ENCODE results near the gene PLD6.

Gene PLD6

GRCh38 chr17:17216236-17216635, 10.1 kb upstream of the PLD6 start:
- TF ChIP-seq, protein P1, sequence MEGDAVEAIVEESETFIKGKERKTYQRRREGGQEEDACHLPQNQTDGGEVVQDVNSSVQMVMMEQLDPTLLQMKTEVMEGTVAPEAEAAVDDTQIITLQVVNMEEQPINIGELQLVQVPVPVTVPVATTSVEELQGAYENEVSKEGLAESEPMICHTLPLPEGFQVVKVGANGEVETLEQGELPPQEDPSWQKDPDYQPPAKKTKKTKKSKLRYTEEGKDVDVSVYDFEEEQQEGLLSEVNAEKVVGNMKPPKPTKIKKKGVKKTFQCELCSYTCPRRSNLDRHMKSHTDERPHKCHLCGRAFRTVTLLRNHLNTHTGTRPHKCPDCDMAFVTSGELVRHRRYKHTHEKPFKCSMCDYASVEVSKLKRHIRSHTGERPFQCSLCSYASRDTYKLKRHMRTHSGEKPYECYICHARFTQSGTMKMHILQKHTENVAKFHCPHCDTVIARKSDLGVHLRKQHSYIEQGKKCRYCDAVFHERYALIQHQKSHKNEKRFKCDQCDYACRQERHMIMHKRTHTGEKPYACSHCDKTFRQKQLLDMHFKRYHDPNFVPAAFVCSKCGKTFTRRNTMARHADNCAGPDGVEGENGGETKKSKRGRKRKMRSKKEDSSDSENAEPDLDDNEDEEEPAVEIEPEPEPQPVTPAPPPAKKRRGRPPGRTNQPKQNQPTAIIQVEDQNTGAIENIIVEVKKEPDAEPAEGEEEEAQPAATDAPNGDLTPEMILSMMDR (IDR thresholded peaks at IDR 0.05; ENCODE audit: low read depth, low read length) = no peak
- no peak for TF ChIP-seq POLR2A (IDR thresholded peaks at IDR 0.05; ENCODE audit: extremely low read depth, insufficient read length)
- H3K4me3 ChIP-seq (ENCODE audit: low read depth, low read length) = no peak overlapping the region
- no peak for DNase-seq (ENCODE audit: low read depth)

- TF ChIP-seq MYC (IDR thresholded peaks at IDR 0.05; ENCODE audit: low read depth, low read length) = no peak
- no peak for TF ChIP-seq POLR2A (IDR thresholded peaks at IDR 0.05; ENCODE audit: extremely low read depth, insufficient read length)
- no peak for TF ChIP-seq MAX (IDR thresholded peaks at IDR 0.05; ENCODE audit: low read depth, low read length)
- TF ChIP-seq, protein P1 (IDR thresholded peaks at IDR 0.05; ENCODE audit: low read depth, low read length) = no peak
- no peak overlapping the region for H3K4me3 ChIP-seq (ENCODE audit: low read depth, low read length)
- DNase-seq (ENCODE audit: low read depth) = no peak
Observed at GRCh38 chr17:17215575-17215974, 9.4 kb upstream of the PLD6 start.

DNA sequence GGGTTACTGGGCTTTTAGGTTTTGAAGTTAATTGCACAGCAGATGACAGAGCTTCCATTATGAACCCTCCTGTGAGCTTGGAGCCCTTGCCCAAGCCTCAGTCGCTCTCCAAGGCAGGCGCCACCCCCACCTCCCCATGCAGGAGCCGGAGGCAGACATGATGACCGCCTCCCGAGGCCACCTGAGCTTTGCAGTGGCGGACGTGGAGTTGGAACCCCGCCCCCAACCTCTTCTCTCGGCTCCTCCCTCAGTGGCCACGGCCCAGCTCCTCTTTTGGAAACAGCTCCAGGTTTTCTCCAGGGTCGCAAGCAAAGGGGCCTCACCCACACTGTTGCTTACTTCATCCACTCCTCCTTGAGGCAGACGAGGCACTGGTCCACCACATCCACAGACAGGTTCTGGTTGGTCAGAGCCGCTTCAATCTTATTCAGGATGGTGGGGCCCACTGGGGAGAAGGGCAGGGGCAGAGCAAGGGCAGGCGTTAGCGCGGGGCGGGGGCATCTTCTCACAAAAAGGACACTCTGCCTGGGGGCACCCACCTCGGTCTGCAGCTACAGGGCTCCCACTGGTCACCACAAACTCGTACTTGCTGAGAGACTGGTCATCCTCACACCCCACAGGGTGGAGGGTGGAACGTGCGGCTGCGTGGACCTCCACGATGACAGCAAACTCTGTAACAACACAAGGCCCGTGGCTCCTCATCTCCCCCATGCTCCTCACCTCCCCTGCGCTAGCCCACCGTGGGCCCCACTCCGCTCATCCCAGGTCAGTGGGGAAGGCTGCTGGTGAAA, 8.7 kb upstream of the PLD6 start:
- no peak overlapping the region for H3K4me3 ChIP-seq (ENCODE audit: low read depth, low read length)

DNA sequence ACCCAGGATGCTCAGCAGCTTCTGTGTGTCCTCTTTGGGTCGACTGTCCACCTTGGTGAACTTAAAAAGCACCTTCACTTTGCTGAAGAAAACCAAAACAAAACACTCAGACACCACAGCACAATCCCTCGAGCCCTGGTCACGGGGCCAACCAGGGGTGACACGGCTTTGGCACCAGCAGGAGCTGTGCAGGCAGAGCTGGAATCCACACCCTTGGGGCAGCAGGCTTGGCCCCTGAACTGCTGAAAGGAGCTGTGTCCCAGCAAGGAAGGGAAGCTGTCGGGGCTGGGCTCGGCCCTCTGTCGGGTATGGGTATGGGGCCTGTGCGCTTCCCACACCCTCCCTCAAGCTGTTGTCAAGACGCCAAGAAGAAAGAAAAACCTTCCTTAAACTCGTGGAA, 7.6 kb upstream of the PLD6 start:
- DNase-seq (ENCODE audit: low read depth) = no peak
- TF ChIP-seq, protein P1 (IDR thresholded peaks at IDR 0.05; ENCODE audit: low read depth, low read length) = no peak
- no peak for TF ChIP-seq MYC (IDR thresholded peaks at IDR 0.05; ENCODE audit: low read depth, low read length)
- TF ChIP-seq MAX (IDR thresholded peaks at IDR 0.05; ENCODE audit: low read depth, low read length) = no peak
- TF ChIP-seq POLR2A (IDR thresholded peaks at IDR 0.05; ENCODE audit: extremely low read depth, insufficient read length) = no peak
- no peak overlapping the region for H3K4me3 ChIP-seq (ENCODE audit: low read depth, low read length)

More for the DNA sequence above, 8.7 kb upstream of the PLD6 start:
- TF ChIP-seq MAX (IDR thresholded peaks at IDR 0.05; ENCODE audit: low read depth, low read length) (no peak), MYC (IDR thresholded peaks at IDR 0.05; ENCODE audit: low read depth, low read length) (no peak), POLR2A (IDR thresholded peaks at IDR 0.05; ENCODE audit: extremely low read depth, insufficient read length) (no peak)
- TF ChIP-seq, protein P1 (IDR thresholded peaks at IDR 0.05; ENCODE audit: low read depth, low read length) = no peak
- DNase-seq (ENCODE audit: low read depth) = no peak

DNA sequence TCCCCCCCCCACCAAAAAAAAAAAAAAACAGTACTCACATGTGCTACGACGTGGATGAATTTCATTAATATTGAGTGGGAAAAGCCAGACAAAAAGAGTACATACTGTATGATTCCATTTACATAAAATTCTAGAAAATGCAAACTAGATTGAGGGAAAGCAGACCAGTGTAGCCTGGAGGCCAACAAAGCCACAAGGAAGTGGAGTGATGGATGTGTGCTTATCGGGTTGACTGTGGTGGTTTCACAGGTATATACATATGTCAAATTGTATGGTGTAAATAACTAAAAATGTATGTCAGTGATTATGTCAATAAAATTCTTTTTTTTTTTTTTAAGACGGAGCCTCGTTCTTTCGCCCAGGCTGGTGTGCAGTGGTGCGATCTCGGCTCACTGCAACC, 1.9 kb upstream of the PLD6 start:
- H3K4me3 ChIP-seq (ENCODE audit: low read depth, low read length) = no peak overlapping the region
- DNase-seq (ENCODE audit: low read depth) = no peak
- TF ChIP-seq, protein P1 (IDR thresholded peaks at IDR 0.05; ENCODE audit: low read depth, low read length) = no peak
- TF ChIP-seq POLR2A (IDR thresholded peaks at IDR 0.05; ENCODE audit: extremely low read depth, insufficient read length) (no peak), MYC (IDR thresholded peaks at IDR 0.05; ENCODE audit: low read depth, low read length) (no peak), MAX (IDR thresholded peaks at IDR 0.05; ENCODE audit: low read depth, low read length) (no peak)
